ENCODE results near the gene CFAP77.

Gene CFAP77

DNA sequence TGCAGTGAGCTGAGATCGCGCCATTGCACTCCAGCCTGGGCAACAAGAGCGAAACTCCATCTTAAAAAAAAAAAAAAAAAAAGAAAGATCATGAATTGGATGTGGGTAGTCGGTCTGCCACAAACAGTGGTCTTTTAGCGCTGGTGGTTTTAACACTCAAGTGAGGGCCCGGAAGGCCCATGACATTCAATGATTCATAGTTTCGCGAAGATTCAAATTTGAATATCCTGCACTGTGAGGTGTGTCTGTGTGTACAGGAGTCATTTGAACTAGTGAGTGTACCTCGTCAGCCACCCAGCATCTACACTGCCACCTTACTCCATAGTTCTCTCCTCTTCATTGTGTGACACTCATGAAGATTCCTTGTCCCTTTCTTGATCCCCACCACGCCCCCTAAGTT lies 41.3 kb downstream of the CFAP77 start:
- no peak for DNase-seq (ENCODE audit: low spot score)

DNA sequence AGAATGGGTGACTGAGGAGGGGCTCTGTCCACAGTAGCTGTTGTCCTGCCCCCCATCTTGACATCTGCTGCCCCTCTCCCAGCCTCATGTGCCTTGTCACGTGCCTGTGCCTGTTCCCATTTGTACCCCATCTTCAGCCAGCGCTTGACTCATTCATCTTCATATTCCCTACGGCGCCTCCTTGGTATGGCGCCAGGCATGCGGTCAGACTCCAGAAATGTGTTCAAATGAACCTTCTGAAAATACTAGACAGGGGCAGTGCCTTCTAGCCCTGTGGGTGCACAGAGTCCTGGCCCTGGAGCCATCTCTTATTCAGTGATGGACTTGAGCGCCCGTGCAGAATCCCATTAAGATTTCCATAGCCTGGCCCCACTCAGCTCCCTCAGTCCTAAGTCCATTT lies 46.2 kb downstream of the CFAP77 start:
- no peak for DNase-seq (ENCODE audit: low spot score)

GRCh38 chr9:132457504-132458236 lies 47.7 kb downstream of the CFAP77 start:
- DNase-seq (ENCODE audit: low spot score) = no peak

- DNase-seq (ENCODE audit: low spot score) = no peak
Measured at GRCh38 chr9:132458432-132458831, 48.4 kb downstream of the CFAP77 start.

GRCh38 chr9:132459661-132460060 lies 49.6 kb downstream of the CFAP77 start:
- DNase-seq (ENCODE audit: low spot score) = no peak

GRCh38 chr9:132460240-132460639 lies 50.2 kb downstream of the CFAP77 start:
- no peak for DNase-seq (ENCODE audit: low spot score)

- no peak for DNase-seq (ENCODE audit: low spot score)
Measured at GRCh38 chr9:132461281-132461896, 51.4 kb downstream of the CFAP77 start.

DNA sequence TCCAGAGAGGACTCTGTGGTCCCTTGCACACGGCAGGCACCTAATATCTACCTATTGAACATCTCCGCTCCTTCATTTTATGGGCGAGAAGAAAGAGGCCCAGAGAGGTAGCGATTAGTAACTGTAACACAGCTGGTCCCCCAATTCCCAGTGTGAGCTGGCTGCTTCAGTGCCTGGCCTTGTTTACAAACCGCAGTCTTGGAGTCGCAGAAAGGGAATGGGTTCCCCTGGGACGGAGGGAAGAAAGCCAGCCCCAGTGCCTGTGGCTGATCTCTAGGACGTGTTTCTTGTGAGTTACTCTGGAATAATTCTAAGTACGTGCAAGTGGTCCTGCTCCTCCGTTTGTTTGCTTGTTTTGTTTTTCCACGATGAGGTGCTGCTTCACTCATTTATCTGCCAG lies 52.0 kb downstream of the CFAP77 start:
- DNase-seq (ENCODE audit: low spot score) = no peak

DNA sequence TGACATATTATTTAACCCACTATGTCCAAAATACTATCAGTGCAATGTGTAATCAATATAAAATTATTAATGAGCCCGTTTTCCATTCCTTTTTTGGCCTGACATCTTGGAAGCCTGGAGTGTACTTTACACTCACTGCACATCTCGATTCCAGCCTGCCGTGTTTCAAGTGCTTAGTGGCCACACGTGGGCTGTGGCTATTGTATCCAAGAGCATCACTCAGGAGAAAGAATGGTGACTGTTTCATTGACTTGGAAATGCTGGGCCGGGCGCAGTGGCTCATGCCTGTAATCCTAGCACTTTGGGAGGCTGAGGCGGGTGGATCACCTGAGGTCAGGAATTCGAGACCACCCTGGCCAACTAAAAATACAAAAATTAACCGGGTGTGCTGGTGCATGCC lies 54.5 kb downstream of the CFAP77 start:
- no peak for DNase-seq (ENCODE audit: low spot score)

GRCh38 chr9:132465131-132465635 lies 55.2 kb downstream of the CFAP77 start:
- no peak for DNase-seq (ENCODE audit: low spot score)

- no peak for DNase-seq (ENCODE audit: low spot score)
Measured at GRCh38 chr9:132472199-132472598, 62.2 kb downstream of the CFAP77 start.

DNA sequence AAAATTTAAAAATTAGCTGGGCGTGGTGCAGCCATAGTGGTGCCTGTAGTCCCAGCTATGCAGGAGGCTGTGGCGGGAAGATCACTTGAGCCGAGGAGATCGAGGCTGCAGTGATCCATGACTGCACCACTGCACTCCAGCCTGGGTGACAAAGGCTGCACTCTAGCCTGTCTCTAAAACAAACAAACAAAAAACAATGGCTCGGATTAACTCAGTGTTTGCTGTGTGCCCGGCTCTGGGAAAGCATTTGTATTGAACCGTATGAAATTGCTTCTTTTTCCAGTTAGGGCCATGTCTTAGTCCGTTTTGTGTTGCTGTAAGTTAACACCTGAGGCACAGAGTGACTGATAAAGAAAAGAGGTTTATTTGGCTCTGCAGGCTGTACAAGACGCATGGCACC lies 62.6 kb downstream of the CFAP77 start:
- no peak for DNase-seq (ENCODE audit: low spot score)

- DNase-seq (ENCODE audit: low spot score) = no peak
Measured at GRCh38 chr9:132474253-132474652, 64.2 kb downstream of the CFAP77 start.

DNA sequence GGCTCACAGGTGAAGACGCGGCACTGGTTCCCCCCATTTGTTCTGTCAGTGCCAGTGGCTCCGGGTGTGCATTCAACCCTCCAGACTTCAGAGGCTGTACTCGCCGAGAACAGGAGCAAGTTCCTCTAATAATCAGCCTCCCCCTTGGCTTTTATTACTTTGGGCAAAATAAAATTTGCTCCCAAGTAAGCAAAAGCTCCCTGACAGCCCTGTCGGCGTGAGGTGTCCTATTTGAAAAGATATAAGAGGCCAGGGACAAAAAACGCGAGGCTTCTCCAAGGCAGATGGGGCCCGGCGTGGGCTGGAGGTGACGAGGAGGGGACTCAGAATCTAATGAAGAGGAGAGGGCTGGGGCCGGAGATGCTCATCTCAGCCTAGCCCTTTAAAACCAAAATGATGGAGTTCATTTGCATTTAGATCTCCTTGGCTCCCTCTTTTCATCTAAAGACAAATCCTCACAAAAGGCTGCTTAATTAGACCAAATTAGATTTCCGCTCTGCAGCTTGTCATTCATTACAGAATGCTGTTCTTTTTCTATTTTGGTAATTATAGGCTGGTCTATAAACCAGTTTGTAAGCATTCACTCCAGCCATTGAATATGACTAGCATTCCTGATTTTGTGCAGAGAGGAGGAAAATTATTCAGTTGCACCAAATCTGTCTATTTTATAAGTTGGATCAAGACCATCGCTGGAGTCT lies 68.5 kb downstream of the CFAP77 start:
- no peak for DNase-seq (ENCODE audit: low spot score)

GRCh38 chr9:132479733-132480132 lies 69.7 kb downstream of the CFAP77 start:
- DNase-seq (ENCODE audit: low spot score) = no peak

- DNase-seq (ENCODE audit: low spot score) = no peak
Measured at GRCh38 chr9:132481053-132481849, 71.2 kb downstream of the CFAP77 start.

DNA sequence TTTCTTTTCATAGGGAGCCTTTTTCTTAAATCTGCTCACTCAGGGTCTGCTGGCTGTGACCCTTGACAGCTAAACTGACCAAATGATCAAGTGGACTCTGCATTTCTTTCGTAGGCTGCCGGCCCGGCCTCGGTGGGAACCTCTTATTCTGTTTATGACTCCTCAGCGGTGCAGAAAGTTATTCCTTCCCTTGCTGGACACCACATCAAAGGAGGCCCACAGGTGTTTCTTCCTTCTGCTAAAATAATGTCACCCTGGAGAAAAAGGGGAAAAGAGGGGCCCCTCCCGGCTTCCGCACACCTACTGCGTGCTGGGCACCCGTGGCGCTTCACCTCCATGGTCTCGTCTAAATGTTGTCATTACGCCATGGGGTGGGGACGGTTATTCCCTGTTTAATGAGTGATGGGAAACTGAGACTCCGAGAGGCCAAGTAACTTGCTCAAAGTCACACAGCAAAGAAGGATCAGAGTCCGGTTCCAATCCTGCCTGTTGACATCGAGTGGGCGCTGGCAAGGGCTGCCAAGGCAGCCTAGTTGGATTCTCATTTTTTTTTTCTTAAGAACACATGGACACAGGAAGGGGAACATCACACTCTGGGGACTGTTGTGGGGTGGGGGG lies 72.3 kb downstream of the CFAP77 start:
- DNase-seq (ENCODE audit: low spot score) = no peak

GRCh38 chr9:132485393-132485792 lies 75.4 kb downstream of the CFAP77 start:
- DNase-seq (ENCODE audit: low spot score) = no peak

DNA sequence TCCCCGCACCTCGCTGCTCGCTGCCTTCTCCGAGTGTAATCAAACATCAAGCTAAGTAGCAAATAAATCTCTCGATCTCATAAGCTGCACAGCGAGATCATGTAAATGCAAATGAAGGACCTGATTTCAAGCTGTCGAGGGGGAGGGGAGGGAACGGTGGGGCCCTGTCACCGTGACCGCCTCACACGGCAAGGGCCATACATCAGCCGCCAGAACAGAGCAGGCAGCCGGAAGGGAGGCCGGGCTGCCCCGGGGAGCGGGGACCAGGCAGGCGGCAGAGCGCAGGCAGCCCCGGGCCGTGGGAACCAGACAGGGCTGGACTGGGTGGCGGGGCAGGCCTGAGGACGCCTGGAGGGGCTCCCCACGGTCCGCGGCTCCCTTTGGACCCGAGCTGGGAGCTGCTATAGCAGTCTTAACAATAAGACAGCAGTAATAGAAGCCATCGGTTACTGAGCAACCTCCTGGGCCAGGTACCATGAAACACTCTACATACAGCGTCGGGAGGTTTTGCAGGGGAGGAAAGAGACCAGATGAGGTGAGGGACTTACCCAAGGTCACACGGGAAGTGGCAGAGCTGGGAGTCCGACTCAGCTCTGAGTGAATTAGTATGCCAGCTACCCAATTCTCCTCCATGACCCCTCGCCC lies 76.8 kb downstream of the CFAP77 start:
- DNase-seq (ENCODE audit: low spot score) = no peak

DNA sequence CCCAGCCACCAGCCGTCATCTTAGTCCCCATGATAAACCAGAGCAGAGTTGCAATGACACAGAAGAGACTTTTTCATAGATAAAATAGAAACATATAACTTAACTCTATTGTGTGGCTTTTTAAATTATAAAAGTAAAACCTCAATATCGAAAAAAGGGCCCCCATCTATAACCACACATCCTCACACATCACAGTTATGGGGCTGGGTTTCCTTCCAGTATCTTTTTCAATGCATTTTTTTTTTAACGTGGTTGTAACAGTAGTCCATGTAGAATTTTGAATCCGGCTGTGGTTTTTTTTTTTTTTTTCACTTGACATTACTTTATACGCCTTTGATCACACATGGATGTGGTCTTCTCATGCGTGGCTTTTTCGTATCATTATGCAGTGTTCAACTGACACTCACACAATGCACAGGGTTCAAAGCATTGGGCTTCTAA lies 77.4 kb downstream of the CFAP77 start:
- no peak for DNase-seq (ENCODE audit: low spot score)

- DNase-seq (ENCODE audit: low spot score) = no peak
Measured at GRCh38 chr9:132487980-132488535, 78.0 kb downstream of the CFAP77 start.

Data from hematopoietic multipotent progenitor cell treated with erythropoietin and hydrocortisone succinate and interleukin-3 and kit ligand, for 17 days (in vitro differentiated cells).